Lung microvascular endothelial cell (primary cell): ENCODE data around the gene KCTD17. TPM values are rescaled to one million over a fixed set of nuclear protein-coding genes. Genes with fewer than 3 reads are reported as not detected.

ENCODE experiments used
- DNase-seq, 2 donors: peaks; one replicate each; pipeline versions ENCODE4 v3.0.0 to v3.0.0-alpha.2; 2010; ENCODE audit warnings: low read depth in 2 of 2
- total RNA-seq: library from RNA; depleted of rRNA; stranded (reverse); fragments of >200 nt; gene quantifications from 2 replicates; pipeline ENCODE4 v1.2.1, GENCODE V29; 2014

Gene KCTD17
- total RNA-seq, 1 donor from 2014 or later = 81.7 TPM

- DNase-seq = no peak
These were observed 52.3 kb downstream of the KCTD17 start for GRCh38 chr22:37103656-37104452.

- no peak for DNase-seq
These were observed 53.6 kb downstream of the KCTD17 start for GRCh38 chr22:37105154-37105553.

GRCh38 chr22:37105990-37106389, 54.4 kb downstream of the KCTD17 start:
- no peak for DNase-seq

GRCh38 chr22:37107816-37108621, 56.5 kb downstream of the KCTD17 start:
- no peak for DNase-seq

- DNase-seq = no peak
These were observed 57.8 kb downstream of the KCTD17 start, which contains the start of gene TMPRSS6 for GRCh38 chr22:37109242-37109917. TSS of gene TMPRSS6 (minus strand) at chr22:37109713. CDS start at chr22:37103417, 6,296 bp downstream.

GRCh38 chr22:37111156-37111717, 59.7 kb downstream of the KCTD17 start:
- no peak for DNase-seq

GRCh38 chr22:37112084-37112728, 60.7 kb downstream of the KCTD17 start:
- DNase-seq = no peak

Other genes with a start within 250 kb of the KCTD17 start
- gene PVALB, start 234.7 kb upstream of the KCTD17 start, total RNA-seq = not detected in 2 replicates
- gene NCF4, start 190.7 kb upstream of the KCTD17 start, total RNA-seq = not detected in 2 replicates
- gene CSF2RB, start 138.1 kb upstream of the KCTD17 start, total RNA-seq = 1.4 and 2.0 TPM in 2 replicates
- 54.9 and 63.1 TPM in 2 replicates for gene TST, start 32.3 kb upstream of the KCTD17 start, total RNA-seq
- gene MPST, start 32.0 kb upstream of the KCTD17 start, total RNA-seq = 96.1 and 146 TPM in 2 replicates
- not detected in 2 replicates for gene TMPRSS6, start 58.0 kb downstream of the KCTD17 start, total RNA-seq
- not detected in 2 replicates for gene IL2RB, start 98.2 kb downstream of the KCTD17 start, total RNA-seq
- 0.99 and 4.6 TPM in 2 replicates for gene C1QTNF6, start 136.5 kb downstream of the KCTD17 start, total RNA-seq
- gene SSTR3, start 160.7 kb downstream of the KCTD17 start, total RNA-seq = not detected in 2 replicates
- gene RAC2, start 192.5 kb downstream of the KCTD17 start, total RNA-seq = 3.0 and 15.3 TPM in 2 replicates
- under 0.01 TPM in 1 of 2 replicates, not detected in the other for gene CYTH4, start 230.8 kb downstream of the KCTD17 start, total RNA-seq